Activated CD4-positive, CD25-positive, alpha-beta regulatory T cell treated with anti-CD3 and anti-CD28 coated beads, Interleukin-2, amount 50 U/mL, for 16 hours (primary cell): ENCODE data around the gene CIAPIN1.

Source experiments
- DNase-seq: peaks from one replicate; pipeline ENCODE4 v3.0.0-alpha.2; 2020; ENCODE audit warnings: low read depth, low spot score

CIAPIN1 gene

GRCh38 chr16:57447186-57447962 is at the start of gene CIAPIN1, which contains the start of gene COQ9:
Gene CIAPIN1, minus strand, starts transcription at chr16:57447385. Its CDS starts 6,457 bp downstream, at chr16:57440928.
Gene COQ9, plus strand, starts transcription at chr16:57447479. Its CDS starts 27 bp downstream, at chr16:57447506.
- peak; percentile 86 for DNase-seq

DNA sequence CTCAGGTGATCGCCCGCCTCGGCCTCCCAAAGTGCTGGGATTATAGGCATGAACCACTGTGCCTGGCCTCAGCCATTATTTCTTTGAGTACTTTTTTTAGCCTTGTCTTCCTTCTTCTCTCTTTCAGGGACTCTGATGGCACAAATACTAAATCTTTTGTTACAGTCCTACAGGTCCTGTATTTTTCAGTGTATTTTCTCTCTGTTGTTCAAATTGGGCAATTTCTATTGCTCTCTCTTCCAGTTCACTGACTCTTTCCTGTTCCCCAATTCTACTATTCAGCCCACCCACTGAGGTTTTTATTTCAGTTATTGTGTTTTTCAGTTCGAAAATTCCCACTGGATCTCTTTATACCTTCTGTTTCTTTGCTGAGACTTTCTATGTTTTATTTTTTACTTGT is 46.6 kb upstream of the CIAPIN1 start:
- no peak for DNase-seq

- no peak for DNase-seq
Observed at GRCh38 chr16:57489229-57489628, 42.0 kb upstream of the CIAPIN1 start.

- no peak for DNase-seq
Observed at GRCh38 chr16:57486858-57487834, 40.0 kb upstream of the CIAPIN1 start.

DNA sequence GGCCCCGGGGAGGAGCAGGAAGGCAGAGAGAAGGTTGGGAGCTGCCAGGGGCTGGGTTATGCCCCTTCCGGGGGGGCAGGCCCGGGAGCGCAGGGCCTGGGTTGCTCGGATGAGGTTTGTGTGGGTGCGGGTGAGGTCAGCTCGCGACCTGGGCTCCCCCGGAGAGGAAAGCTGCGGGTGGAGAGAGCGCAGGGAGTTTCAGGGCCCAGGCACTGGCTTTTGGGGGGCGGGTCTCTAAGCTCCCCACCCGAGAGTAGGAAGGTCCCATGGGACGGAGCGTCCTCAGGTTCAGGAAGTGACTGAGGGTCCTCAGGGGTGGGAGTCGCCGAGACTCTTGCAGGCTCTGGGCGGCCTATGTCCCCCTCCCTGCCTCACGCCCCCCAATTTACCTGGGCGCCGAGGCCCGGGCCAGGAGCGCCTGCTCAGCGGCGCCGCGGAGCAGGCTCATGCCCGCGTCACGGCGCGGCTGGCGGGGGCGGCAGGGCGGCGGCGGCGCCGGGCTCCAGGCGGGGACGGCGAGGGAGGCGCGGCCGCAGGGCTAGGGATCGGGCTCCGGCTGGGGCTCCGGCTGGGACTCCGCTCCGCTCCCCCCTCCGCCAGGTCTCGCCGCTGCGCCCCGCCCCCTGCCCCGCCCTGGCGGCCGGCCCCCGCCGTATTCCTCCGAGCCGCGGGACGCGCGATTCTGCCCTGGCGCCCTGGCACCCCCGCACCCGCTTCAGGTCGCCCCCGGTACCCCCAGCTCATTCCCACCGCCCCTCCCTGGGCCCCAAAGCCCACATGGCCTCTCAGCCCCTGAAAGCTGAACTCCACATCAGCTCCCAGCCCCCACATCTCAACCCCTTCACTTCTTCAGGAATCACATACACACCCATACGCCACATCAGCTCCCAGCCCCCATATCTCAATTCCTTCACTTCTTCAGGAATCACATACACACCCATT is 39.0 kb upstream of the CIAPIN1 start, which contains the start of gene DOK4:
Gene DOK4, minus strand, starts transcription at position 578 of the 942 bp plus-strand sequence. CDS start 6,986 bp downstream, outside the sequence.
- peak; percentile 60 for DNase-seq

GRCh38 chr16:57485091-57485915 is 38.1 kb upstream of the CIAPIN1 start:
- DNase-seq = no peak

DNA sequence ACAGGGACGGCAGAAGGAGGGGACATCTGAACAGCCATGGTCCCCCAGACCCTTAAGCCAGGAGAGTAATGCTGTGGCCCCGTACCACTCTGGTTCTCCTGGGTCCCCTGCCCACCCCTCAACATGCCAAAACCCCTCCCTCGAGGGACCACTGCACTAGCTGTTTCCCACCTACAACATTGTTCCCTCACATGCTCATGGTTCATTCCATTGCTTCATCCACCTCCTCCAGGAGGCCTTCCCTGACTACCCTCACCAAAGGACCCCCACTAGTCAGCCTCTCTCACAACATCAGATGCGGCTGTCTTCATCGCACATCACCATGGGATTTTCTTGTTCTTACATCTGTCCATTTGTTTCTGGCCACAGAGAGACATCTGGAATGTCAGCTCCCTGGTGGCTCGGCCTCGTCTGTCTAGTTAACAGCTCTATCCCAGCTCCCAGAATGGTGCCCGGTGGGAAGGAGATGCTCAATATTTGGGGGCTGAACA is 37.4 kb upstream of the CIAPIN1 start:
- DNase-seq = no peak

DNA sequence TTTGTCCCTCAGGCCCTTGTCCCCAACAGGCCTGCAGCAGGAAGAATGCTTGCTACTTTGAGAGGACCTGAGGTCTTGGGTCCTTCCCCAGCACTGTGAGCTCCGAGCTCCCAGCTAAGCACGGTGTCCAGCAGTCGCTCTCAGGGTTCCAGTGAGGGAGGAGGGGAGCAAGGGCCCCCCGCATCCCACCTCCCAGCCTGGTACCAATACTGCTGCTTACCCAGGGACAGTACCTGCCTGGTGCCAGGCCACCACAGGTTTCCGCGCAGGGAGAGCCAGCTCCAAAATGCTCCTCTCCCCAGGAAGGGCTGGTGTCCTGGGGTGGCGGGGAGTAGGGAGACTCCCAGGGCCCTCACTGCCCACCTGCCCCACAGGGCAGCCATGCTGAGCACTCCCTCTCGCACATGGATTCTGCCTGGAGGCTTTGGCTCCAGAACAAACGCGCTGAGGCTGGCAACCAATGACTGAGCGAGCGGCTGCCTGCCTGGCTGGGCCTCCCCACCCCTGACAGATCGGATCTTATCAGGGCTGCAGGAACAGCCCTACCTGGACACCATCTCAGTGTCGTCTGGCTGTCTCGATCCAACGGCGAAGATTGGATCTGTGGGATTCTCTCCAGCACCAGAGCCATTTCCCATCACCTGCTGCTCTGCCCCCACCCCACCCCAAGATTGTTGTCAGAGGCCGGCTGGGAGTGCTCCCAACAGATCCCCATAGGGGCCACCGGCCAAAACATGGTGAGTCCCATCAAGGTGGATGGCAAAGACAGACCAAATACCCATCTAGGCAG is 36.7 kb upstream of the CIAPIN1 start:
- DNase-seq = no peak

DNA sequence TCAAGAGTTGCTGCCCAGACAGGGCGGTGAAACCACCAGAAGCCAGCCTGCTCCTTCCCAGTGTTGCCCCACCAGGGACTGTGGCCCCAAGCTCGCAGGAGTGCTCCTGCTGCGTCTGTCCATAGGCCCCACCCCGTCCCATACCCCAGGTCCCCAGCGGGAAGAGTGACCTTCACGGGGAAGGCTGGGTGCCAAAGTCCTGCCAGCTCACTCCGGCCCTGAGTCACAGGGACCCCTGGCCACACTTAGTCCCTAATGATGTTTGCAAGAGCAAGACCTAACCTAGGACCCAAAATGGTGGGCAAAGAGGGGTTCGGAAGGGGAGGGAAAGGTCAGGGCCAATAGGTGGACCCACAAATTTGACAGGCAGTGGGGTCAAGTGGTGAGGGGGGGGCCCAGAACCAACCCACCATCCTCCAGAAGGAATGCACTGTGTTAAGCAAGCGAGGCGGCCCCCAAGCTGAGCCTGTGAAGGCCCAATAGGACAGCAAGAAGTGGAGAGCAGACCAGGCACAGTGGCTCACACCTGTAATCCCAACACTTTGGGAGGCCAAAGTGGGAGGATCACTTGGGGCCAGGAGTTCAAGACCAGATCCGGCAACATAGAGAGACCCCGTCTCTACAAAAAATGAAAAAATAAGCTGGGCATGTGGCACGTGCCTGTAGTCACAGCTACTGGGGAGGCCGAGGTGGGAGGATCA is 35.8 kb upstream of the CIAPIN1 start:
- DNase-seq = no peak

- no peak for DNase-seq
Observed at GRCh38 chr16:57481421-57481820, 34.2 kb upstream of the CIAPIN1 start.

GRCh38 chr16:57480754-57481230 is 33.6 kb upstream of the CIAPIN1 start:
- no peak for DNase-seq

DNA sequence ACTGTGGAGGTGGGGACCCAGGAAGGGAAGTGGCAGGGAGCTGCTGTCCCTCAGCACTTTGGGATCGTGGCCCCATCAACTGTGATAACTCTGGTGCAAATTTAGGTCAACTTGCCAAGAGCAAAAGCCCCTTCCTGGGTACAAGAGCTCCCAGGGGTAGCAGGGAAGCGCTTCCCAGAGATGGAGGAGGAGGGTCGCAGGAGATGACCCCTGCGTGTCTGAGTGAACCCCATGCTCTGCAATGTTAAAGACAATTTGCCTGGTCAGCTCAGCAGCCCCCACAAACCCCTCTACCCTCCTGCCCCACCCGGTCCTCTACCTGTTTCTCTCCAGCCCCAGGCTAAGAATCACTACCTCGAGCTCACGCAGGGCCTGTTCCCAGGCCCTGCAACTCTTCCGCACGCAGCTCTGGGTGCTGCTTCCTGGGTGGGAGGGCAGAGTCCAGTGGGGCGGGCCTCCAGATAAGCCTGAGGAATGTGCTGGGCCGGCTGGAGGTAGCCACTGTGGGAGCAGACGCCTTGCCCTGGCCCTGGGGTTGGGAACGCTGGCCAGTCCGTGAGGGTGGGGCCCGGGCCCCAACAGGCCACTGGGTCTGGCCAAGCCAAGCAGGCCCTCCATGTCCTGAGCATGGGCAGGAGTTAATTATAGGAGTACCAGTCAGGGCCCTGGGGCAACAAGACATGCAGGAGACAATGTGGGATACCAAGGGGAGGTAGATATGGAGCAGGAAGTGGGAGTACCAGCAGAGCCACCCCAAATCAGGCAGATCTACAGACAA is 33.0 kb upstream of the CIAPIN1 start:
- no peak for DNase-seq

DNA sequence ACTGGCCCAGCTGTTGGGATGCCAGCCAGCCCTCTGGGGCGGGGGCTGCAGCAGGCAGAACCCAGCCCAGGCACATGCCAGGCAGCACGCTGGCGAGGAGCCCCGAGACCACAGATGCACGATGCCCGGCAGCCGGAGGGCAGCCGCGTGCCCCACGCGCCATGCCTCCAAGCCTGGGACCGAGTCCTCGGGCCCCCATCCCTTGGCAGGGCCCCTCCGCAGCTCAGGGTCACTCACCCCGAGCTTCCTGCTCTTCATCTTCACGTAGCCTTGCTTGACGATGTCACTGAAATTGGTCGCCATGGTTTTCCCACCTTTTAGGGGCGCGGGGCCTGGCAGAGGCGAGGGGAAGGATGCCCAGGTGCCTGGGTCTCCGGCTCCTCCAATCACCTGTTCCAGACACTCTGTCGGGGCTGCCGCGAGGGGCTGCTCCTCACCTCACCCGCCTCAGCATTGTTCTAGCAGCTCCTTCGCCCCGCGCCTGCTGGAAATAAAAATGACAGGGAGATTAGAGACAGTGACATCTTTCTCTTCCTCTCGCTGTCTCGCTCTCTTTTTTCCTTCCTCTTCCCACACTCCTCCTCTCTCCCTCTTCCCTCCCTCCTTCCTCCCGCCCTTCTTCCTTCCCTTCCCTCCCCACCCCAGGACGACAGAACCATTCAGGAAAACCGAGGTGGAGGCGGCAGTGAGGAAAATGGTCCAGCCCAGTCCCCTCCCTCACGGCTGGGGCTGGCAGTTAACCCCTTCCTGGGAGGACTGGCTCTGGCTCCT is 32.2 kb upstream of the CIAPIN1 start:
- no peak for DNase-seq

DNA sequence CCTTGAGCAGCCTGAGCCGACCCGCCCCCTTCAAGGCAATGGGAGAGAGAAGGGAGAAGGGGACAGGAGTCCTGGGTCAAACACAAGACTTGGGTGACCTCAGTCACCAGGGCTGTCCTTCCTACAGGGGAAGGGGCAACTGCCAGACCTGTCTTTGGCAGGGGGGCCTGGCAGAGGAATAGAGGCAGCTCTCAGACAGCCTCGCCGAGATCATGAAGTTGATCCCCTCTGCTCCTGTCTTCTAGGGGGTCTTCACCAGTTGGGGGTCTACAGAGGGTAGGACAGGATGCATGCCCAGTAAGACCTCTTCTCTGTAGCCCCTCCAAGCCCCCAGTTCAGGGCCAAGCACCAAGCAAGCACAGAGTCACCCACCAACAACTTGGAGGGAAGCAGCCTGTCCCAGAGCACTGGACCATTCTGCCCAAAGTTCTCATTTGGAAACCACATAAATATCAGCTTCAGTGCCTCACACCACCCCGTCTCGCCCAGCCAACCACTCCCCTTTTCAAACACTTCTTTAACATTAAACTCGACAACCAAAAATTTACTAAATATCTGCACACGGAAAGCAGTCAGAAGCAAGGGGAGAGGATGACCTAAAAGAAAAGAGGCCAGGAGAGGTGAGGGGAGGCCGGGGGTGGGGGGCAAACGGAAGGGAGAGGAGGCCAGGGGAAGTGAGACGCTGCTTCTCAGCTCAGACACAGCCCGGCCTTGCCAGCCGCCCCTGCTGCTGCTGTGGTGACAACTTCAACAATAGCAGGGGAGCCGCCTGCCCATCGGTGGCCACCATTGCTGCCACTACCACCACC is 31.4 kb upstream of the CIAPIN1 start:
- no peak for DNase-seq

- DNase-seq = no peak
Observed at GRCh38 chr16:57477531-57478202, 30.5 kb upstream of the CIAPIN1 start.
